ENCODE data around the gene CTDSPL.

DNA sequence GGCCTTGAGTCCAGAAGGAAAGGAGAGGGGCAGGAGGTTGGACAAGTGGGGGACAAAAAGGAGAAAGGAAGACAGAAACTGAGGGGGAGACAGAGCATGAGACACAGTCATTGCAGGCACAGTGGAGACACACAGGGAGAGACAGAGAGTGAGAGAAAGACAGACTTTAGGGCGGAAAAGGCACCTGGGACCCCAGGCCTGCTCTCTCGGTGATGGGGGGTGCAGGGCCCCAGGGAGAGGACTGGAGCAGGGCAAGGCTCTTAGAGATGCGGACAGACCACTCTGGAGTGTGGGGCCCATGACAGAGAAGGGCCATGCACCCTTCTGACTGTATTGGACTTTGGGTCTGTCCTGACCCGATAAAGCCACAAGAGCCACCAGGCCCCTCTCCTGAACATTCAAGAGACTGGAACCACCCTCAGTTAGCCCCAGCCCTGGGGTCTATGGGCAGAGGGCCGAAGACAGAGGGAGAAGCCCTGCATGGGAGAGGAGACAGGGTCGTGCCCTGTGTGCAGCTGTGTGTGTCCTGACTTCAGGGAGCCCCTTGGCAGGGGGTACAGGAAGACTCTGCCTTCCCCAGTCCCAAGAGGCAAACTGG, 155.3 kb downstream of the CTDSPL start:
- TF ChIP-seq POLR2AphosphoS5 (IDR thresholded peaks at IDR 0.05; ENCODE audit: low read depth): no peak
- TF ChIP-seq, protein P1, sequence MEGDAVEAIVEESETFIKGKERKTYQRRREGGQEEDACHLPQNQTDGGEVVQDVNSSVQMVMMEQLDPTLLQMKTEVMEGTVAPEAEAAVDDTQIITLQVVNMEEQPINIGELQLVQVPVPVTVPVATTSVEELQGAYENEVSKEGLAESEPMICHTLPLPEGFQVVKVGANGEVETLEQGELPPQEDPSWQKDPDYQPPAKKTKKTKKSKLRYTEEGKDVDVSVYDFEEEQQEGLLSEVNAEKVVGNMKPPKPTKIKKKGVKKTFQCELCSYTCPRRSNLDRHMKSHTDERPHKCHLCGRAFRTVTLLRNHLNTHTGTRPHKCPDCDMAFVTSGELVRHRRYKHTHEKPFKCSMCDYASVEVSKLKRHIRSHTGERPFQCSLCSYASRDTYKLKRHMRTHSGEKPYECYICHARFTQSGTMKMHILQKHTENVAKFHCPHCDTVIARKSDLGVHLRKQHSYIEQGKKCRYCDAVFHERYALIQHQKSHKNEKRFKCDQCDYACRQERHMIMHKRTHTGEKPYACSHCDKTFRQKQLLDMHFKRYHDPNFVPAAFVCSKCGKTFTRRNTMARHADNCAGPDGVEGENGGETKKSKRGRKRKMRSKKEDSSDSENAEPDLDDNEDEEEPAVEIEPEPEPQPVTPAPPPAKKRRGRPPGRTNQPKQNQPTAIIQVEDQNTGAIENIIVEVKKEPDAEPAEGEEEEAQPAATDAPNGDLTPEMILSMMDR (IDR thresholded peaks at IDR 0.05; ENCODE audit: insufficient read depth, low read length): no peak

All from HL-60 (cell line).